WI38 (cell line): ENCODE results near the gene ATP11A.

Experiments
- H3K4me3 ChIP-seq: 2 replicates; pipeline ENCODE4 v1.5.1; 2011; ENCODE audit warnings: low read depth, mild to moderate bottlenecking, control low read depth, low read length
- CTCF ChIP-seq: IDR thresholded peaks from 2 replicates; pipeline ENCODE4 v1.5.1; 2012; ENCODE audit warnings: low read depth, mild to moderate bottlenecking, control low read depth, low read length

The ATP11A gene

GRCh38 chr13:112831196-112831595 is 141.4 kb downstream of the ATP11A start:
- no peak for TF ChIP-seq CTCF
- no peak overlapping the region for H3K4me3 ChIP-seq

- TF ChIP-seq CTCF, result no peak
- H3K4me3 ChIP-seq, result no peak overlapping the region
Measured at GRCh38 chr13:112831801-112832200, 142.0 kb downstream of the ATP11A start.

GRCh38 chr13:112832811-112833210 is 143.0 kb downstream of the ATP11A start:
- no peak overlapping the region for H3K4me3 ChIP-seq
- no peak for TF ChIP-seq CTCF

GRCh38 chr13:112833551-112834257 is 143.9 kb downstream of the ATP11A start:
- no peak overlapping the region for H3K4me3 ChIP-seq
- no peak for TF ChIP-seq CTCF

- H3K4me3 ChIP-seq, result no peak overlapping the region
- TF ChIP-seq CTCF, result no peak
Measured at GRCh38 chr13:112835344-112835743, 145.5 kb downstream of the ATP11A start.

- H3K4me3 ChIP-seq, result no peak overlapping the region
- no peak for TF ChIP-seq CTCF
Measured at GRCh38 chr13:112835796-112836195, 146.0 kb downstream of the ATP11A start.

GRCh38 chr13:112836940-112837339 is 147.1 kb downstream of the ATP11A start:
- H3K4me3 ChIP-seq, result no peak overlapping the region
- no peak for TF ChIP-seq CTCF
